ENCODE measurements around the gene SLC1A7.

Gene SLC1A7

DNA sequence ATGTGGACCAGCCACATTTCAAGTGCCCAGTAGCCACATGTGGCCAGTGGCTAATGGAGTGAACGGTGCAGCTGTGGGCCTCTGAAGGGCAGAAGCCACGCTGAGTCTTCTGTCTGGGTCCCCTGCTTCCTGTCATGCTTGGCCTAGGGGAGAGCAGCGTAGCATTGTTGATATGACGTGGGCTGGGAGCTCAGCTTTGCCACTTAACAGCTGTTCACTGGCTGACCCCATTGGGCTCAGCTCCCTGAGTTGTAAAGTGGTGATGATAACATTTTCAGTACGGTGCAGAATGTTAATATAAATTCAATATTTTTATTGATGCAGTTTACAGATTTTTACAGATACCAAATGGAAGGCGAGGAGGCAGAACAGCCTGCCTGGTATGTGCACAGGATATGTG is 76.0 kb downstream of the SLC1A7 start:
- TF ChIP-seq, protein P1, sequence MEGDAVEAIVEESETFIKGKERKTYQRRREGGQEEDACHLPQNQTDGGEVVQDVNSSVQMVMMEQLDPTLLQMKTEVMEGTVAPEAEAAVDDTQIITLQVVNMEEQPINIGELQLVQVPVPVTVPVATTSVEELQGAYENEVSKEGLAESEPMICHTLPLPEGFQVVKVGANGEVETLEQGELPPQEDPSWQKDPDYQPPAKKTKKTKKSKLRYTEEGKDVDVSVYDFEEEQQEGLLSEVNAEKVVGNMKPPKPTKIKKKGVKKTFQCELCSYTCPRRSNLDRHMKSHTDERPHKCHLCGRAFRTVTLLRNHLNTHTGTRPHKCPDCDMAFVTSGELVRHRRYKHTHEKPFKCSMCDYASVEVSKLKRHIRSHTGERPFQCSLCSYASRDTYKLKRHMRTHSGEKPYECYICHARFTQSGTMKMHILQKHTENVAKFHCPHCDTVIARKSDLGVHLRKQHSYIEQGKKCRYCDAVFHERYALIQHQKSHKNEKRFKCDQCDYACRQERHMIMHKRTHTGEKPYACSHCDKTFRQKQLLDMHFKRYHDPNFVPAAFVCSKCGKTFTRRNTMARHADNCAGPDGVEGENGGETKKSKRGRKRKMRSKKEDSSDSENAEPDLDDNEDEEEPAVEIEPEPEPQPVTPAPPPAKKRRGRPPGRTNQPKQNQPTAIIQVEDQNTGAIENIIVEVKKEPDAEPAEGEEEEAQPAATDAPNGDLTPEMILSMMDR (conservative IDR thresholded peaks at IDR 0.05; ENCODE audit: control insufficient read depth, insufficient read depth, low read depth, low read length) = no peak
- DNase-seq (ENCODE audit: low read depth) = no peak
- no peak overlapping the region for H3K4me3 ChIP-seq (ENCODE audit: control insufficient read depth, low read depth, low read length)

DNA sequence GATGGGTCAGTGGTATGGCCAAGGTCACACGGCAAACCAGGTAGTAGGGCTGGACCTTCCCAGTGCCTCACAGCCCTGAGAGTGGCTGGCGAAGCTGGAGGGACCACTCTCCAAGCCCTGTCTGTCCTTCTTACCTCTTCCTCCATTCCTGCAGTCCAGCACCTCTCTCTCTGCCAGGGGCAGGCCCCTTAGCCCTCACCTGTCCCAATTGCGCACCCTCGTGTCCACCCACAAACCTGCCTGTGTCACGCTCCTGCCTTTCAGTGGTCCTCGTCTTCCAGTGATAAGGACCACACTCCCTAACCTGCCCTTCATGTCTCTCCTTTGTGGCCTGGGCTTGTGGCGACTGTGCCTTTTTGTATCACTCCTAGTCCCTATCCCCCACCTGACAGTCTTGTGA is 77.0 kb downstream of the SLC1A7 start:
- DNase-seq (ENCODE audit: low read depth) = no peak
- TF ChIP-seq, protein P1 (conservative IDR thresholded peaks at IDR 0.05; ENCODE audit: control insufficient read depth, insufficient read depth, low read depth, low read length) = no peak
- no peak overlapping the region for H3K4me3 ChIP-seq (ENCODE audit: control insufficient read depth, low read depth, low read length)

DNA sequence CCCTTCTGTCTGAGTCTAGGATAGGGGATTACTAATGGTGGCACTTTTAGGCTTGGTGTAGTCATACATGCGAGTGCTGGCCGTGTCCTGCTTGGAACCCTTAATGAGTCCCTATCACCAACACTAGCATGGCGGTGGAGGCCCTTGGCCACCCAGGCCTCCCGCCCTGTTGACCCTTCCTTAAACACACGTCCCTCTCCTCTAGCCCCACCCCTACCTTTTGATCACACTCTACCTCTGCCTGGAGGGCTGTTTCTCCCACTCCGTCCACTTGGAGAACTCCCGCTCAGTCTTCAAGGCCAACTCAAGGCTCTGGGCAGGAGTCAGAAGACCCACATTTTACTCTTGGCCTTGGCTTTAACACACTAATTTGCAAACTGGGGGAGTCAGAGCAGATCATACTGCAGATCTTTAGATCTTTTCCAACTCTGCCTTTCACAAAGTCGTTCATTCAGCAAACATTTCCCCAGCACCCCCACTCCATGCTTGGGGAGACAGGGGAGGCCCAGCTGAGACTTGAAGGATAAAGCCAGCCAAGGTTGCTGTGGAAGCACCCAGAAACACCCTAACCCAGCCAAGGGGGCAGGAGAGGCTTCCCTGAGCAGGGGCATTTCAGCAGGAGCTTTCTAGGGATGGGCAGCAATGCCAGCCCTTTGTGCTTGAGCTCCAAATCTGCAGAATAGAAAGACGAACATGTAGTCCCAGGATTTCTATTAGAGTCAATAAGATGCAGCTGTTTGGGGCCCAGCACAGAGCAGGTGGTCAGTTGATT is 78.5 kb downstream of the SLC1A7 start:
- TF ChIP-seq, protein P1 (conservative IDR thresholded peaks at IDR 0.05; ENCODE audit: control insufficient read depth, insufficient read depth, low read depth, low read length) = no peak
- no peak overlapping the region for H3K4me3 ChIP-seq (ENCODE audit: control insufficient read depth, low read depth, low read length)
- no peak for DNase-seq (ENCODE audit: low read depth)

DNA sequence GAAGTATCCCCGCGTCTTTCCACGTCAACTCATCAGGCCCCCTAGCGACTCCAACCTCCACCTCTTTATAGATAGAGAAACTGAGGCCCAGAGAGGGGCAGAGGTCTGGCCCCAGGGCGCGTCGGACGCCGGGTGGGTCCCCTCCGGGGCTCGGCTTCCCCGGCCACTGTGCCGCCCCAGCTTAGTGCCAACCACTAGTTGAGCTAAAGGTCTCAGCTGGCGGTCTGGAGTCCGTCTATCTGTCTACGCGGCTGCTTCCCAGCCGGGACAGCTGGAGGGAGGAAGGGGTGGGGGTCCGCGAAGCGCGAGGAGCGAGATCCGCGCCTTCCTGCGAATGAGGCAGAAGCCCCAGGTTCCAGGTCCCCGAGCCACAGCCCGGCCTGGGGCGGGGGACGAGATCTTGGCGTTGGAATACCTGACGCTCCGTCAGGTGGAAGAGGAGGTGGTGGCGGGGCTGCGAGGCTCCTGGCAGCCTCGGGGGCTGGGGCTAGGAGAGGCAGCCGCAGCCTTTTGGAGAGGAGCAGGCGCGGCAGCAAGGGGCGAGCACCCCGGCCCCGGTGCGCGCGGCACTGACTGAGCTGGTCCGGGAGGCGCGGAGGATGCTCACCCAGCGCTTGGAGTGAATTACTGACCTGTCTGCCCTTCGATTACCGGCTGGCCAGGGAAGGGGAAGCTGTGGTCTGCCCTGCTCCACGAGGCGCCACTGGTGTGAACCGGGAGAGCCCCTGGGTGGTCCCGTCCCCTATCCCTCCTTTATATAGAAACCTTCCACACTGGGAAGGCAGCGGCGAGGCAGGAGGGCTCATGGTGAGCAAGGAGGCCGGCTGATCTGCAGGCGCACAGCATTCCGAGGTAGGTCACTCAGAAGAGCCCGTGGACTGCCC is 79.5 kb downstream of the SLC1A7 start:
- TF ChIP-seq, protein P1 (conservative IDR thresholded peaks at IDR 0.05; ENCODE audit: control insufficient read depth, insufficient read depth, low read depth, low read length) = no peak
- H3K4me3 ChIP-seq (ENCODE audit: control insufficient read depth, low read depth, low read length) = peak overlapping the region; percentile 44
- DNase-seq (ENCODE audit: low read depth) = no peak

DNA sequence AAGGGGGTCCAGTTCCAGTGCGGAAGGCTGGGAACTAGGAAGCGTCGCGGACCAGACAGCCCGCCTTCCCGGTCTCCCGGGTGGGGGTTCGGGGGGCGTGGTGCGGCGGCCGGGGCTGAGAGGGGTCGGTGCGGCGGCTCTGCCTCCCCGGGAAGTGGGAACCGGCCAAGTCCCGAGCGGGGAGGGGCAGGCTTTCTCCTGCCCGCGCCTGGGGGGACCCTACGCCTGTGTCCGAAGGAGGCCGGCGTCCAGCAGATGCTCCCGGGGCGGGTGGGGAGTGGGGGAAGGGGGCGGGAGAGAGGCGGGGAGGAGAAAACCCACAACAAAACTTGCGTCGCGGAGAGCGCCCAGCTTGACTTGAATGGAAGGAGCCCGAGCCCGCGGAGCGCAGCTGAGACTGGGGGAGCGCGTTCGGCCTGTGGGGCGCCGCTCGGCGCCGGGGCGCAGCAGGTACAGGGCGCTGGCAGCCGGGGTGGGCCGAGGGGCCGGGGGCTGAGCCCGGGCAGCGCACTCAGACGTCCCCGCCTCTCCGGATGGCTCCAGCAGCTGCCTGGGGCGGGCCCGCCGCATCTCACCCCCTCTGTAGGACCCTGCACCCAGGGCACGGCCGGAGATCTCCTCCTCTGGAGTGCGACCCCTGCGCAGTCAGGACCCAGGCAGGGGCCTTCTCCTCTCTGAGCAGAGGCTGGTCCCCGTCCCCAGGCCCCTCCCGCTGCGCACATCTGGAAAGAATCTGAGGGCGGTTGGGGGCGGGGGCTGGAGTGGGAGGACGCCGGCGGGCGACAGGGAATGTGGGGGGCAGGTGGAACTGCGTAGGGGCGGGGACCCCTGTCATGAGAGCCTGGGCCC is 80.4 kb downstream of the SLC1A7 start, which contains the start of gene PODN:
Gene PODN, plus strand, starts transcription at position 355 of the 849 bp plus-strand sequence. CDS start 7,643 bp downstream, outside the sequence.
- peak within 1 kb of the TSS; percentile 44 for H3K4me3 ChIP-seq (ENCODE audit: control insufficient read depth, low read depth, low read length)
- TF ChIP-seq, protein P1 (conservative IDR thresholded peaks at IDR 0.05; ENCODE audit: control insufficient read depth, insufficient read depth, low read depth, low read length) = no peak
- no peak for DNase-seq (ENCODE audit: low read depth)
